NCI-H526 (cell line): ENCODE measurements around the gene C2CD3.
"Not testable (repeated sequence)": the region's sequence is repeated elsewhere in the genome, so short reads cannot be mapped to it uniquely, and the experiment has no call there.

Experiments
- DNase-seq, 2 experiments: peaks; one replicate each; lab custom pipeline; 2025; lab: John Stamatoyannopoulos, UW

C2CD3 gene

DNA sequence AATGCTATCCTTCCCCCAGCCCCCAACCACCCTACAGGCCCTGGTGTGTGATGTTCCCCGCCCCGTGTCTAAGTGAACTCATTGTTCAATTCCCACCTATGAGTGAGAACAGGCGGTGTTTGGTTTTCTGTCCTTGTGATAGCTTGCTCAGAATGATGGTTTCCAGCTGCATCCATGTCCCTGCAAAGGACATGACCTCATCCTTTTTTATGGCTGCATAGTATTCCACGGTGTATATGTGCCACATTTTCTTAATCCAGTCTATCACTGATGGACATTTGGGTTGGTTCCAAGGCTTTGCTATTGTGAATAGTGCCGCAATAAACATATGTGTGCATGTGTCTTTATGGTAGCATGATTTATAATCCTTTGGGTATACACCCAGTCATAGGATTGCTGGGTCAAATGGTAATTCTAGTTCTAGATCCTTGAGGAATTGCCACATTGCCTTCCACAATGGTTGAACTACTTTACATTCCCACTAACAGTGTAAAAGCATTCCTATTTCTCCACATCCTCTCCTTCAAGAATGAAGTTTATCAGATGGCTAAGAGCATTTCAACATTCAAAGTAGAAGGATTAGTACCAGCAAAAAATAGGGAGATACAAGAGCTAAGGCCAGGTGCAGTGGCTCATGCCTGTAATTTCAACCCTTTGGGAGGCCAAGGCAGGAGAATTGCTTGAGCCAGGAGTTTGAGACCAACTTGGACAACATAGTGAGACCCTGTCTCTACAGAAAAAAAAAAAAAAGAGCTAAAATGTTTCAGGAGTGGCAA is 50.4 kb downstream of the C2CD3 start:
- DNase-seq: not testable (repeated sequence)

DNA sequence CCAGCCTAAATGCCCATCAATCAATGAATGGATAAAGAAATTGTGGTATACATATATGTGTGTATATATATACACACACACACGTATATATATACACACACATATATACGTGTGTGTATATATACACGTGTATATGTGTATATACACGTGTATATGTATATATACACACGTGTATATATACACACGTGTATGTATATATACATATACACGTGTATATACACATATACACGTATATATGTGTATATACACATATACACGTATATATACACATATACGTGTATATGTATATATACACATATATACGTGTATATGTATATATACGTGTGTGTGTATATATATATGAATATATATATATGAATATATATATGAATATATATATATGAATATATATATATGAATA is 54.1 kb downstream of the C2CD3 start:
- DNase-seq: no peak

DNA sequence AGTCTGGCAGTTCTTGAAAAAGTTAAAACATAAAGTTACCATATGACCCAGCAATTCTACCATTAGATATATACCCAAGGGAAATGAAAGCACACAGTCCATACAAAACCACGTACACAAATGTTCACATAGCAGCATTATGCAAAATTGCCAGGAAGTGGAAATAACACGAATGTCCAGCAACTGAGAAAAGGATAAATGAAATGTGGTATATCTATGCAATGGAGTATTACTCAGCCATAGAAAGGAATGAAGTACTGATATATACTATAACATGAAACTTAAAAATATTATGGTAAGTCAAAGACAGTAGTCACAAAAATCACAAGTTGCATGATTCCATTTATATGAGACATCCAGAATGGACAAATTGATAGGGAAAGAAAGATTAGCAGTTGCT is 57.9 kb downstream of the C2CD3 start:
- no peak for DNase-seq

DNA sequence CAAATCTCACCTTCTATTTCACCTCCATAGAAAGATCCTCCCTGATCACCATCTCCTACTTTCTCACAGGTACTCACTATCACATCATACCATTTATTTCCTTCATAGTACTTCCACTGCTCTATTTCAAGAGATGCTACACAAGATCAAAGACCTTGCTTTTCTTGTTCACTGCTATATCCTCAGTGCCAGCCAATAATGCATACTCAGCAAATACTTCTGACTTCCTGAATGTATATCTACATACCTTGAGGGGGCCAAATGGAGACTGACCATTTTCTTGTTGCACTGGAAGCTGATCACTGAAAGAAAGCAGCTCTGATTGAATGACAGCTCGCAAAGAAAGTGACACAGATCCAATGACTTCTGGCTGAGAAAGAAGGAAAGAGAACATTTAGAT is 64.7 kb downstream of the C2CD3 start:
- DNase-seq: no peak

DNA sequence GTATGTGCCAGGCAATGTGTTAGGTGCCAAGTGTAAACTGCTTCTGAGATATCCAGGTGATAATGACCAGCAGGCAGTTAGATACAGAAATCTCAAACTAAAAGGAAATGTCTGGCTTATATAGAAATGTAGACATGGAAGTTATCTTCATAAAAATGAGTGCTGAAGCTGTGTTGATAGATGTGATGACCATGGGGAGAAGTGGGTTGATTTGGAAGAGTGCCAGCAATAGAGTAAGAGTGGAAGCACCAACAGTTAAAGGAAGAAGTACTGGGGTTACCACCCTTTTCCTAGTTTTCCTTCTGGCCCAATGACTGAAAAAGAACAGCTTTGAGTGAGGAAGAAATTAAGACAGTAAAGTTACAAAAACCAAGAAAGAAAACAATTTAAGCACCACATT is 68.5 kb downstream of the C2CD3 start:
- DNase-seq: no peak

DNA sequence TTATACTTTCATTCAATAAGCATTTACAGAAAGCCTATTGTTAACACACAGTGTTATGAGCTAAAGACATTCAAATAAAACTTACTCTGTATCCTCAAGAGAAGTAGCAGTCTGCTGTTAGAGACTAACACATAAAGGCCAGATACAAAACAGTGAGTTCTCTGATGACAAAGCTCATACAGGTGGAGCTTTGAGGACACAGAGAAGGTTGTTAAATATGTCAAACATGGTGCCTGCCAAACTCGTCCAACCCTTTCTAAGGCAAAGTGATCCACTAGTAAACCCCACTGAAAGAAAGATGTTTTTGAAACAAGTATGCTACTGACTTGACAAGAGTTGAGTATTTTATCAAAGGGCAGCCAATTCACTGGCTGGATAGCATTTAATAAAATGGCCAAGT is 70.1 kb downstream of the C2CD3 start:
- no peak for DNase-seq

DNA sequence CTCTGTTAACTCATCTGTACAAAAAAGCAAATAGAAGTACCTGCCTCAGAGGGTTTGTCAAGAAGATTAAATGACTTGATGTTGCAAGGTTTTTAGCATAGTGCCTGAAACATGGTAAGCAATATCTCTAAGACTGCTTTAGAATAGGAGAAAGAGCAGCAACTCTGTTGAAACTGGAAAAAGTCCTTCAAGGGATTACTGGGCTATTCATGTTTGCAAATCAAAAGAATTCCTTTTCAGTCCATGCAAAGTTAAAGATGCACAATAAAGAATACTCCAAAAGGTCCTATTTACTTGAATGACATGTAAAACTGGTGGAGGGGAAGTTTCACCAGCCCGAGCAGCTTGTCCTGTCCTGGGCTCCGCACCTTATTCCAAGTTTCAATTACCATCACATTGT is 70.6 kb downstream of the C2CD3 start:
- DNase-seq: no peak

DNA sequence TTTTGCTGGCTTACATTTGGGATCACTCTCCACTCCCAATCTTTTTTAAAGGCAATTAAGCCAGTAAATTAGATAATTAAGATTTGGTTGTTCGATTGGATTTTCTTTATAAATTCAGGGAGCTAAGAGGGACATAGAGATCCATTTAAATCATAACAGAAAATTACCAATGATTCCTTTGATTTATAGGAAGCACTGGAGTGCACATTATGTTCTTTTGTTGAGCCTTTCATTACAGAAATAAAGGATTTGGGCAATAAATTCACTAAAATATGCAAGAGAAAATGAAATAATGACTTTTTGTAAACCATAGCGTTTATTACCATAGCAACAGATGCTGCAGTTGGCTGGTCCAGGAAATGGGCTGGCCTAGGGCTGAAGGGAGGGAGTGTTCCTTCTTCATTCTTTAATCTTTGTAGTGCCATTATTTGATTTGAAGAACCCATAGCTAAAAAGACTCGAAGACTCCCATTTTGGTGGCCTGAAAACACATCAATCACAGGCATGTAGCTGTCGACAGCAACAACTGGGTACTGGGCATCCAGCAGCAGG is 73.0 kb downstream of the C2CD3 start:
- no peak for DNase-seq

DNA sequence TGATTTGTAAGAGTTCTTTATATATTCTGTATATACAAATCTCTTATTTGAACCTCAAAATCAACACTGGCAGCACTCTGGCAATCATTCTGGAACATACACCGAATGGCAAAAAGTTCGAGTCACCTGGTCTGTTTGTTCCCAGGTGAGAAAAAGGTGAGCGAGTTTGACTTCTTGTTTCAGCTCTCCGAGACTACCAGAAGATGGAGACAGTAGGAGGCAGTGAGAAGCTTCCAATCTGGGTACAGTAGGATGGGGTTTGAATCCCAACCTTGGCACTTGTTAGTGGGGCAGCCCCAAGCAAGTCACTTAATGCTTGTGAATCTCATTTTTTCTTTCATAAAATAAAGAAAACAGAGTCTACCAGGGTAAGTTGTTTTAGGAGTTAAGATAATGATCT is 76.4 kb downstream of the C2CD3 start:
- peak in 1 of 2 experiments; percentile 25 for DNase-seq

DNA sequence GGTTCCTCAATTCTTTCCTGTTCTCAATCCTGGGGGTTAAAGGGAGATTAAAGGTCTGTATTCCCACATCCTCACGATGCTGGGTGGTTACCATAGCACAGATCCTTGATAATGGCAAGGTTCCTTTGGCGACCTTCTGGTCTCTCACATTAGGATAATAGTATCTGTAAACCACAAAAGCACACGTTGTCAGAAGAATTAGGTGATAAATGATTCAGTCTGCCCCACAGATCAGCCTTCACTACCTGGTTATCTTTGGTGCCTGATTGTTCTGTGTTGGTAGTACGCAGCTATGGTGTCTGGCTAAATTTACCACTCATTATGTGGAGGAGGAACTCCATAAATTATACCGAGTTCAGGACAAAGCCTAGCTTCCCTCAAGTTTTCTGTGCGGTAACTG is 78.4 kb downstream of the C2CD3 start:
- DNase-seq: no peak

DNA sequence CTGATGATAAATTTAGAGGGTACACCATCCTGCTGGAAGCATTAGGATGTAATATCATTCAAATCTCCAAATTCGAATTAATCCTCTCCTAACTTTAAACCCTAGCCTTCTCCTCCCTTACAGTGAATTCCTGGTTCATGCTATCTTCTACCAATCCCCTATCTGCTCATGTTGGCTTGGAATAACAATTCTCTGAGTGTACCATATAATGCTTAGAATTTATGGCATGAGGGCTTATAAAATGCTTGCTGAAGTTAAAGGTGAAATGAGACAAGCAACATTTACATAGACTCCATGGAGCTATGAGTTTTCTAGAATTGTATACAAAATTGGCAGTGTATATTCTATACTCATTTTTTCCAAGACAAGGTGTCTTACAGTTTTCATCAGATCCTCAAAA is 79.3 kb downstream of the C2CD3 start:
- no peak for DNase-seq

DNA sequence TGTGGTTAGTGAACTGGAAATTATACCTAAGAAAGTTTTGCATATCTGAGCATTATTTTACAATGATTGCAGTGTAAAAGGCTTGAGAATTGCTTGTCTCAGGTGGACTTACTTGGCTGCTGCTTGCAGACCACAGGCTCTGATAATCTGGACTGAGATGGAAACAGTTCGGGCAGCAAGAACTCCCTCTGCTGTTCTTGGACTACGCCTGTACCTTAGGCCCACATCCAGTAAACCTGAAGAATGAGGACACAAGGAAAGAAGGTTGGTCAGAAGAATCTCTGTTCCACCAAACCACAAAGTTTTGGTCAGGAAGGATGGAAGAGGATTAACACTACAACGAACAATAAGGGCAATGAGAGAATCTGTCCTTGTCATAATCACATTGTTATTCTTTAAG is 80.1 kb downstream of the C2CD3 start:
- DNase-seq: peak in 1 of 2 experiments; percentile 4

DNA sequence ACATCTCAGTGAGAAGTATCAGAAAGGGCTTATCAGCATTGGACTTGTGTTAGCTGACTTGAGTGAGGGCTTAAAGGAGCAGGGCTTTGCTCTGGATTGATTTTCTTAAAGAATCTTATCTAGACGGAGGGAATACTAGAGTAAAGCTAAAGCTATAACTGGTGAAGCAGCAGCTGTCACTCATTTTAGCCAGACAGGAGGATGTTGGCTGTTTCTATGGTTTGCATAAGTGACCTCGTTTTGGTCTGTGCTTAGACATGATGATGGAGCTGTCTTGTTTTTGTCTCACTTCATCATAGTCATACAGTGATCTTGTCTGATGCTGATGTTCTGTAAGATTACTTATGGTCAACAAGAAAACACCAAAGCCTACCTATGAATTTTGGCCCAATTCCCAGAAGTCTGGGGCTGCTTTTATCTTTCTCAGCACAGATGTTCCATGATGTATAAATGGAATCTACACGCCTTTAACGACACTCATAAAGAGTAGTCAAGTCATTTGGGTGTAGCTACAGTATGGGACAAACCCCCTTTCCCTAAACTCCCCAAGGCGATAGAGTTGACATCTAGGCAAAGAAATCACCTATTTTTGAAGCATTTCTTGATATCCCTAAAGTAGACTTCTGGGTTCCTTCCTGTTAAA is 84.4 kb downstream of the C2CD3 start:
- DNase-seq: no peak

DNA sequence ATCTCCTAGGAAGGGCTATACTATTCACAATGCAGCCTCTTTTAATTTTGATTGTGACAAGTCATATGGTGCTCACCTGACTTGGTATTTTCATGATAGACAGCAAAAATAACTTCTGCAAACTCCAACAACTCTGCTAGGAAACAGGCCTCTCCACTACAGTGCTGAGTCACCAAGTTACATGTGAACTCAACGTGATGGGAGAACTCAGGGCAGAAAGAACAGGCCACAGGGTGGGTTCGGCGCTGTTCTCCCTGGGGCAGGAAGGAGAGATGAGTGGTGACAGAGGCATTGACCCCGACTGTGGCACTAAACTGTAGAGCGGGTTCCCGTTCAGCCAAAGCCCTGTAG is 85.3 kb downstream of the C2CD3 start:
- no peak for DNase-seq

DNA sequence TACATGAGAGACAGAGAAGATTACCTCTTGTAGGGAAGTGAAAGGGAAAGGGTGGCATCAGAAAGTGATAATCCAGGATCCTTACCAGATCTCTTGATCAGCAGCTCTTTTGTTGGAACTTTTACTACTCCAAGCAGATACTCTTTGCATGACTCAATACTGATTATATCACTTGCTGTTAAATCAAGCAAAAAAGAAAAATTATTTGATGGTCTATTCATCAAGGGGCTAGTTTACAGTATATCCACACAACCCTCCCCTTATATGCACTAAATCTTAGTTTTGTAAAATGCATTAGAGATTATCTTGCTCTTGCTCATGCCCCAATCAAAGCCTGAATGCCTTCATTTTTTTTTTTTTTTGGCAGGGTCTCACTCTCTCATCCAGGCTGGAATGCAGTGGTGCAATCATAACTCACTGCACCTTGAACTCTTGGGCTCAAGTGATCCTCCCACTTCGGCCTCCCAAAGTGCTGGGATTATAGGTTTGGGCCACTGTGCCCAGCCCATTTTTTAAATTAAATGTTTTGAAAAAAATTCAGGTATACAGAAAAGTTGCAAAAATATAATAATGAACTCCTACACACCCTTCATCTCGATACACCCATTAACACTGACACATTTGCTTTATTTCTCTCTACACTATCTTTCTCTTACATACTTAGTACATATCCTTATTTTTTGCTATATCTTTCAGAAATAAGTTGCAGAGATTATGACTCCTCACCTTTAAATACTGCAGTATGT is 85.8 kb downstream of the C2CD3 start:
- no peak for DNase-seq

DNA sequence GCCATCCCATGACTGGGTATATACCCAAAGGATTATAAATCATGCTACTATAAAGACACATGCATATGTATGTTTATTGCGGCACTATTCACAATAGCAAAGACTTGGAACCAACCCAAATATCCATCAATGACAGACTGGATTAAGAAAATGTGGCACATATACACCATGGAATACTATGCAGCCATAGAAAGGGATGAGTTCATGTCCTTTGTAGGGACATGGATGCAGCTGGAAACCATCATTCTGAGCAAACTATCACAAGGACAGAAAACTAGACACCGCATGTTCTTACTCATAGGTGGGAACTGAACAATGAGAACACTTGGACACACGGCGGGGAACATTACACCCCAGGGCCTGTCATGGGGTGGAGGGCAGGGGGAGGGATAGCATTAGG is 86.9 kb downstream of the C2CD3 start:
- not testable (repeated sequence) for DNase-seq

DNA sequence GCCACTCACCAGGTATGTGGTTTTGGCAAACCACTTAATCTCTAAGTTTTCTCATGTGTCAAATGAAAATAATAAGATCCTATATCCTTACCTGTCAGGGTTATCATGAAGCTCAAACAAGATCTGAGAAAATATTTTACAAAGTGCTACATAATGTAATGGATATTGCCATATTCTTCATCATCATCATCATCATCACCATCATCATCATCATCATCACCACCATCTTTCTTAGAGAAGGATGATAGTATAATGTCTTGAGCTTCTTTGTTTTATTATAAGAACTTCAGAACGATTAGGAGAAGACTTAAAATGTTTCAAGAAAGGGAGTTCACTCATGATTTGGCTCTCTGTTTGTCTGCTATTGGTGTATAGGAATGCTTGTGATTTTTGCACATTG is 89.4 kb downstream of the C2CD3 start:
- DNase-seq: no peak

DNA sequence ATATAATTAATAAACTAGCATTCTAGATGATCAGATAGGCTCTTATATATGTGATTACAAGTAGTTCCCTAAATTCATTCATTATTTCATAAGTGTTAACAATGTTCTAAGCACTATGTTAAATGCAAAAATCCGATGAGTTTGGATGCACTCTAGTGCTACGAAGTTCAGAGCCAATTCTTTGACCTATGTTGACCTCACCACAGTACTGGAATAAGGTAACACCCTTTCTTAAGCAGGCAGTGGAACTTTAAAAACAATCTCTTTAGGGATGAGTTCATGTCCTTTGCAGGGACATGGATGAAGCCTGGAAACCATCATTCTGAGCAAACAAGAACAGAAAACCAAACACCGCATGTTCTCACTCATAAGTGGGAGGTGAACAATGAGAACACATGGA is 93.6 kb downstream of the C2CD3 start:
- DNase-seq: no peak

DNA sequence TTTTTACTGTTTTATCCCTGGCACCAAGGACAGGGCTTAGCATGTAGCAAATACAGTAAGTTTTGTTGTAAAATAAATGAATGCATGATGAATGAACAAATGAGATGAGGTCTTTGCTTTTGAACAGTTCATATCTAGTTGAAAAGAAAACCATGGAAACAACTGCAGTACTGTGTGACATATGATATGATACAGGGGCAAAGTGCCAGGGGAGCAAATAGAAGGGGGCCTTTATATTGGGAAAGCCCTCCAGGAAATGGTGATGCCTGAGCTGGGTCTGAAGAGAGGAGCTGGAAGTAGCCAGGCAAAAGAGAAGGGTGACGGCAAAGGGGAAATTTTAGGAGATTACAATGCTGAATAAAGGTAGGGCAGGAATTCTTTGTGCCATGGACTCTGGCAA is 98.1 kb downstream of the C2CD3 start:
- no peak for DNase-seq

DNA sequence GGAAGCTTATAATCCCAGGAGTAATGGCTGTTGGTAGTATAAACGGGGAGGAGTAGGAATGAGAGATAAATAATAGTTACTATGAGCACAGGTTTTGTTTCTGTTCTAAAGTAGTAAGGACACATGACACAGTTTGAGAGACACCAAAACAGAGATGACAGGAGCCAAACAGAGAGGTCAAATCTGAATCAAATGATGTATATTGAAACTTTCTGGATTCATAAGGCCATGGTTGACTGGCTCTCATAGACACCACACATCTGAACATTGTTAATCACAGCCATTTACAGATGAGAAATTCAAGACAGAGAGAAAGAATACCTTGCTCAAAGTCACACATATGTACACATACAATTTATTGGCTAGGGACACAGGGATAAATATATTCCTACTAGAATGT is 98.5 kb downstream of the C2CD3 start:
- no peak for DNase-seq

DNA sequence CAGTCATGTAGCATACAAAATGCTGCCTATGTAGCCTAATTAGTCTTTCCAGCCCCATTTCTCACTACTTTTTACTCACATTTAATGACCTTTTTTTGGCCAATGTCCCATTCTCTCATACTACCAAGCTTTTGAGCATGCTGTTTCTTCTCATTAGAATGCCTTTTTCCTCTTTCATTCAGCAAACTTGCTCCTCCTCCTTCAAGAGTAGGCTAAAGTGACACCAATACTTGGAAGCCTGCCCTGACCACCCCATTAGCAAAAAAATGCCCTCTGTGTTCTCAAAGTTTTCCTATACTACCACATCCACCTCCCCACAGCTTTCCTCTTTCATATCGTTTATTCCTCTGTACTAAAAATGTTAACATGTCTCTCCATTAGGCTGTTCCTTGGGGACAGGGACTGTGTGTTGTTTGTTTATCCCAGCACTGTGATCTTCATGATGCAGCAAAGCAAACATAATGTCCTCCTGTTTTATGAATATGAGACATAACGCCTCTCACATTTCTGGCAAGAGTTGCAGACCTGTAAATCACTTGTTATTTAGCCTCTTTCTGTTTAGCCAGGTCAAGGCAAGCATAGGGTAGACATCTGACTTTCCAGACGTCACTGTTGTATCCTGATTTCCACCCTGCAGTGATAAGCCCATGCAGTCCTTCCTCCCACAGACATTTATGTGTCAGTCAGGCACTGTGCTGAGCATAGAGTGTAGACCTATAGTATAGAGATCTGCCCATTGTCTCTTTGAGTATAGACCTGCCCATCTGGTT is 99.9 kb downstream of the C2CD3 start:
- no peak for DNase-seq
